ENCODE results near the gene NTPCR. TPM values are rescaled to one million over a fixed set of nuclear protein-coding genes. Genes with fewer than 3 reads are reported as not detected.

NTPCR gene
- total and polyA plus RNA-seq, 2 donors from 2014 or later, result 40.2 to 95.7 TPM

- FAIRE-seq (no peak), DNase-seq (peak in 2 of 5 donors; percentile 56 to 64)
- intact Hi-C loops (cut with DNase I), result no loop called here
- peaks cover 0 to 9% (median 8%) of the 10 kb centered on the region in 3 donors for H3K36me3 ChIP-seq (ENCODE audit: control insufficient read depth in 2 of 3, insufficient read depth in 3 of 3, low read length in 3 of 3)
- peaks cover 0 to 8% (median 0%) of the 10 kb centered on the region in 3 donors for H3K4me1 ChIP-seq (ENCODE audit: control insufficient read depth in 2 of 3, insufficient read depth in 2 of 3, low read depth in 1 of 3, low read length in 3 of 3)
- H3K9ac ChIP-seq (ENCODE audit: low read length in 3 of 3), result no peak overlapping the region
- H3K4me3 ChIP-seq (ENCODE audit: low read length in 3 of 3), result no peak overlapping the region
- no peaks in the 10 kb centered on the region for H3K9me3 ChIP-seq (ENCODE audit: control insufficient read depth in 2 of 3, insufficient read depth in 1 of 3, low read length in 3 of 3)
- H3K27me3 ChIP-seq (ENCODE audit: control insufficient read depth, insufficient read depth, low read length), result no peaks in the 10 kb centered on the region
- H3K27ac ChIP-seq (ENCODE audit: low read depth in 2 of 2, low read length in 2 of 2), result no peak overlapping the region
- TF ChIP-seq CTCF (IDR thresholded peaks at IDR 0.05; ENCODE audit: borderline replicate concordance, extremely low read depth, insufficient read depth), result no peak
Observed at GRCh38 chr1:232964601-232965000, 14.2 kb downstream of the NTPCR start.

GRCh38 chr1:232965124-232965911 is 14.9 kb downstream of the NTPCR start:
- no peak overlapping the region for H3K27ac ChIP-seq (ENCODE audit: low read depth in 2 of 2, low read length in 2 of 2)

GRCh38 chr1:232965912-232966217 is 15.5 kb downstream of the NTPCR start:
- Histone ChIP-seq H3K4me1 (ENCODE audit: control insufficient read depth in 2 of 3, insufficient read depth in 2 of 3, low read depth in 1 of 3, low read length in 3 of 3) (peaks cover 0 to 8% (median 0%) of the 10 kb centered on the region in 3 donors), H3K27ac (ENCODE audit: low read depth in 2 of 2, low read length in 2 of 2) (no peak overlapping the region), H3K9me3 (ENCODE audit: control insufficient read depth in 2 of 3, insufficient read depth in 1 of 3, low read length in 3 of 3) (no peaks in the 10 kb centered on the region), H3K27me3 (ENCODE audit: control insufficient read depth, insufficient read depth, low read length) (no peaks in the 10 kb centered on the region), H3K4me3 (ENCODE audit: low read length in 3 of 3) (no peak overlapping the region), H3K36me3 (ENCODE audit: control insufficient read depth in 2 of 3, insufficient read depth in 3 of 3, low read length in 3 of 3) (peaks cover 2 to 17% (median 10%) of the 10 kb centered on the region in 3 donors), H3K9ac (ENCODE audit: low read length in 3 of 3) (no peak overlapping the region)
- intact Hi-C loops (cut with DNase I), result no loop called here
- FAIRE-seq (no peak), DNase-seq (no peak)
- TF ChIP-seq CTCF (IDR thresholded peaks at IDR 0.05; ENCODE audit: borderline replicate concordance, extremely low read depth, insufficient read depth), result no peak

More at GRCh38 chr1:232965124-232965911, 14.9 kb downstream of the NTPCR start:
- Histone ChIP-seq H3K36me3 (ENCODE audit: control insufficient read depth in 2 of 3, insufficient read depth in 3 of 3, low read length in 3 of 3) (peaks cover 0 to 14% (median 8%) of the 10 kb centered on the region in 3 donors), H3K9ac (ENCODE audit: low read length in 3 of 3) (no peak overlapping the region), H3K4me1 (ENCODE audit: control insufficient read depth in 2 of 3, insufficient read depth in 2 of 3, low read depth in 1 of 3, low read length in 3 of 3) (peaks cover 0 to 8% (median 0%) of the 10 kb centered on the region in 3 donors), H3K27me3 (ENCODE audit: control insufficient read depth, insufficient read depth, low read length) (no peaks in the 10 kb centered on the region), H3K9me3 (ENCODE audit: control insufficient read depth in 2 of 3, insufficient read depth in 1 of 3, low read length in 3 of 3) (no peaks in the 10 kb centered on the region), H3K4me3 (ENCODE audit: low read length in 3 of 3) (no peak overlapping the region)
- intact Hi-C loops (cut with DNase I), result no loop called here
- FAIRE-seq (no peak), DNase-seq (no peak)
- TF ChIP-seq CTCF (IDR thresholded peaks at IDR 0.05; ENCODE audit: borderline replicate concordance, extremely low read depth, insufficient read depth), result no peak
